ENCODE measurements around the gene RPS4Y1. TPM values are rescaled to one million over a fixed set of nuclear protein-coding genes. Genes with fewer than 3 reads are reported as not detected.

The RPS4Y1 gene
- polyA plus RNA-seq, 1 of the 3 experiments (the other 2 are of a cell fraction): not detected

- no peak for DNase-seq
- no peaks in the 10 kb centered on the region for H3K9me3 ChIP-seq
- H4K20me1 ChIP-seq (ENCODE audit: insufficient read depth): no peaks in the 10 kb centered on the region
- no peak for TF ChIP-seq NFIC (IDR thresholded peaks at IDR 0.05; ENCODE audit: borderline replicate concordance)
- no peak for TF ChIP-seq RAD21 (IDR thresholded peaks at IDR 0.05; ENCODE audit: low read length)
- TF ChIP-seq, protein P1, sequence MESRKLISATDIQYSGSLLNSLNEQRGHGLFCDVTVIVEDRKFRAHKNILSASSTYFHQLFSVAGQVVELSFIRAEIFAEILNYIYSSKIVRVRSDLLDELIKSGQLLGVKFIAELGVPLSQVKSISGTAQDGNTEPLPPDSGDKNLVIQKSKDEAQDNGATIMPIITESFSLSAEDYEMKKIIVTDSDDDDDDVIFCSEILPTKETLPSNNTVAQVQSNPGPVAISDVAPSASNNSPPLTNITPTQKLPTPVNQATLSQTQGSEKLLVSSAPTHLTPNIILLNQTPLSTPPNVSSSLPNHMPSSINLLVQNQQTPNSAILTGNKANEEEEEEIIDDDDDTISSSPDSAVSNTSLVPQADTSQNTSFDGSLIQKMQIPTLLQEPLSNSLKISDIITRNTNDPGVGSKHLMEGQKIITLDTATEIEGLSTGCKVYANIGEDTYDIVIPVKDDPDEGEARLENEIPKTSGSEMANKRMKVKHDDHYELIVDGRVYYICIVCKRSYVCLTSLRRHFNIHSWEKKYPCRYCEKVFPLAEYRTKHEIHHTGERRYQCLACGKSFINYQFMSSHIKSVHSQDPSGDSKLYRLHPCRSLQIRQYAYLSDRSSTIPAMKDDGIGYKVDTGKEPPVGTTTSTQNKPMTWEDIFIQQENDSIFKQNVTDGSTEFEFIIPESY (IDR thresholded peaks at IDR 0.05; ENCODE audit: borderline replicate concordance, low read depth): no peak
- TF ChIP-seq NRF1 (IDR thresholded peaks at IDR 0.05; ENCODE audit: low read depth, low read length): no peak
- TF ChIP-seq MAX (IDR thresholded peaks at IDR 0.05; ENCODE audit: low read depth): no peak
- no peak for TF ChIP-seq MXI1 (IDR thresholded peaks at IDR 0.05; ENCODE audit: low read depth, low read length)
- no peak for TF ChIP-seq PBX3 (IDR thresholded peaks at IDR 0.05)
- TF ChIP-seq, protein P2, sequence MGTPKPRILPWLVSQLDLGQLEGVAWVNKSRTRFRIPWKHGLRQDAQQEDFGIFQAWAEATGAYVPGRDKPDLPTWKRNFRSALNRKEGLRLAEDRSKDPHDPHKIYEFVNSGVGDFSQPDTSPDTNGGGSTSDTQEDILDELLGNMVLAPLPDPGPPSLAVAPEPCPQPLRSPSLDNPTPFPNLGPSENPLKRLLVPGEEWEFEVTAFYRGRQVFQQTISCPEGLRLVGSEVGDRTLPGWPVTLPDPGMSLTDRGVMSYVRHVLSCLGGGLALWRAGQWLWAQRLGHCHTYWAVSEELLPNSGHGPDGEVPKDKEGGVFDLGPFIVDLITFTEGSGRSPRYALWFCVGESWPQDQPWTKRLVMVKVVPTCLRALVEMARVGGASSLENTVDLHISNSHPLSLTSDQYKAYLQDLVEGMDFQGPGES (IDR thresholded peaks at IDR 0.05; ENCODE audit: low read depth, low read length): no peak
- TF ChIP-seq CHD2 (IDR thresholded peaks at IDR 0.05; ENCODE audit: low read length, partially characterized antibody): no peak
- no peak for TF ChIP-seq TEAD4 (IDR thresholded peaks at IDR 0.05; ENCODE audit: borderline replicate concordance, insufficient read depth)
- no peak for TF ChIP-seq REST (IDR thresholded peaks at IDR 0.05; ENCODE audit: low read depth, low read length)
- TF ChIP-seq RXRA (IDR thresholded peaks at IDR 0.05; ENCODE audit: borderline replicate concordance, low read depth): no peak
- TF ChIP-seq ELF1 (IDR thresholded peaks at IDR 0.05): no peak
- TF ChIP-seq GATA2 (CRISPR knock-in tag; IDR thresholded peaks at IDR 0.05): no peak
- TF ChIP-seq USF1 (IDR thresholded peaks at IDR 0.05; ENCODE audit: borderline replicate concordance, low read depth): no peak
- TF ChIP-seq EP300 (IDR thresholded peaks at IDR 0.05; ENCODE audit: borderline replicate concordance in 1 of 2, low read depth in 1 of 2, low read length in 1 of 2): no peak
- H3K9ac ChIP-seq: no peak overlapping the region
- no peak overlapping the region for H3K27ac ChIP-seq (ENCODE audit: low read depth in 2 of 2, low read length in 1 of 2)
- H3K4me2 ChIP-seq: no peak overlapping the region
- ChIA-PET POLR2A (no interaction called here), CTCF (no interaction called here)
- no peak overlapping the region for H3K4me3 ChIP-seq (ENCODE audit: low read depth in 2 of 2, low read length in 1 of 2)
- no peaks in the 10 kb centered on the region for H3K4me1 ChIP-seq (ENCODE audit: control insufficient read depth in 1 of 2, insufficient read depth in 2 of 2, low read depth in 1 of 2, low read length in 1 of 2)
- H3K36me3 ChIP-seq (replicated peaks in 1 of 2; ENCODE audit: control insufficient read depth in 1 of 2, insufficient read depth in 2 of 2, low read length in 1 of 2): no peaks in the 10 kb centered on the region
- no peaks in the 10 kb centered on the region for H3K27me3 ChIP-seq (ENCODE audit: insufficient read depth)
- no CpG with 5 or more reads among the region's 3 CpGs for WGBS (ENCODE audit: low lambda C conversion rate)
- H3F3A ChIP-seq (replicated peaks; ENCODE audit: insufficient read depth): no peaks in the 10 kb centered on the region
- H3K9me2 ChIP-seq: no peaks in the 10 kb centered on the region
- no peaks in the 10 kb centered on the region for H3K79me2 ChIP-seq (ENCODE audit: insufficient read depth)
- H2AFZ ChIP-seq (ENCODE audit: low read depth): no peak overlapping the region
Observed at GRCh38 chrY:2885880-2886279, 44.5 kb downstream of the RPS4Y1 start.
